HL-60 (cell line): ENCODE measurements around the gene GPHN.
"Not testable (repeated sequence)": the region's sequence is repeated elsewhere in the genome, so short reads cannot be mapped to it uniquely, and the experiment has no call there.

ENCODE experiments used
- DNase-seq, 2 experiments: peaks; one replicate each; pipeline ENCODE4 v3.0.0-alpha.2; 2010 to 2020; ENCODE audit warnings: low read depth in 1 of 2, low spot score in 1 of 2
- H3K27ac ChIP-seq: fragments of 250-450 bp; sonication (Bioruptor Pico); replicated peaks from 2 replicates; pipeline ENCODE4 v1.5.1; 2020; ENCODE audit warnings: mild to moderate bottlenecking, moderate library complexity
- H3K27me3 ChIP-seq: fragments of 250-450 bp; sonication (Bioruptor Pico); 2 replicates; pipeline ENCODE4 v1.5.1; 2021; ENCODE audit warnings: mild to moderate bottlenecking, moderate library complexity; ENCODE audit not compliant: insufficient read depth, poor library complexity, severe bottlenecking
- H3K4me3 ChIP-seq: replicated peaks from 2 replicates; pipeline ENCODE4 v1.5.1; 2011; ENCODE audit warnings: mild to moderate bottlenecking, control low read depth, low read length; ENCODE audit not compliant: insufficient read depth
- CTCF ChIP-seq: IDR thresholded peaks from one replicate; pipeline ENCODE4 v1.5.1; 2011; ENCODE audit warnings: low read length, control low read depth, inconsistent platforms; ENCODE audit not compliant: insufficient read depth
- GABPA ChIP-seq: IDR thresholded peaks from 2 replicates; pipeline ENCODE4 v1.6.1; 2012; ENCODE audit warnings: low read depth
- POLR2AphosphoS5 ChIP-seq: IDR thresholded peaks from 2 replicates; pipeline ENCODE4 v1.6.1; 2012; ENCODE audit warnings: low read depth
- REST ChIP-seq: IDR thresholded peaks from 2 replicates; pipeline ENCODE4 v1.6.1; 2012; ENCODE audit warnings: low read depth; ENCODE audit not compliant: insufficient replicate concordance
- SPI1 ChIP-seq: IDR thresholded peaks from 2 replicates; pipeline ENCODE4 v1.6.1; 2012; ENCODE audit warnings: low read depth, mild to moderate bottlenecking, borderline replicate concordance

Gene GPHN

GRCh38 chr14:66575939-66576338 lies 68.0 kb downstream of the GPHN start:
- TF ChIP-seq CTCF (no peak), POLR2AphosphoS5 (no peak), GABPA (no peak)
- Histone ChIP-seq H3K27ac (no peak overlapping the region), H3K4me3 (no peak overlapping the region), H3K27me3 (no peaks in the 10 kb centered on the region)
- DNase-seq: no peak

GRCh38 chr14:66587753-66588152 lies 79.8 kb downstream of the GPHN start:
- H3K27ac ChIP-seq, H3K4me3 ChIP-seq, DNase-seq, H3K27me3 ChIP-seq: not testable (repeated sequence)

- no peak for TF ChIP-seq SPI1
- no peak for TF ChIP-seq CTCF
- no peak for TF ChIP-seq POLR2AphosphoS5
- TF ChIP-seq GABPA: no peak
- no peak for TF ChIP-seq REST
- no peak overlapping the region for H3K27ac ChIP-seq
- no peaks in the 10 kb centered on the region for H3K27me3 ChIP-seq
- no peak overlapping the region for H3K4me3 ChIP-seq
- no peak for DNase-seq
Observed at GRCh38 chr14:66595394-66595793, 87.4 kb downstream of the GPHN start.

GRCh38 chr14:66596241-66596985 lies 88.5 kb downstream of the GPHN start:
- Histone ChIP-seq H3K27ac (no peak overlapping the region), H3K4me3 (no peak overlapping the region), H3K27me3 (no peaks in the 10 kb centered on the region)
- TF ChIP-seq CTCF (no peak), SPI1 (no peak), REST (no peak)
- no peak for DNase-seq
